HCT116 (cell line): ENCODE results near the gene AGPAT3. TPM values are rescaled to one million over a fixed set of nuclear protein-coding genes. Genes with fewer than 3 reads are reported as not detected.

ENCODE experiments used
- ATAC-seq: fragments of 200-7000 bp; cut with Tn5 transposase; 2 replicates; pipeline ENCODE4 v1.9.1; 2020; ENCODE audit warnings: mild to moderate bottlenecking, moderate library complexity
- BruUV-seq: library from RNA; stranded (reverse); fragments of 400-500 nt; replicated peaks from 2 replicates; lab custom pipeline; 2021; lab: Mats Ljungman, UMichigan
- CTCF ChIA-PET: fragments of 300-600 bp; sonication (Branson Sonifier 250); formaldehyde crosslinking; loops from one replicate; lab custom pipeline; 2021; ENCODE audit warnings: antibody characterized with exemption; lab: Charles Lee
- POLR2A ChIA-PET: fragments of 300-600, 350-600 bp; sonication (Branson Sonifier 250); formaldehyde crosslinking; loops from one replicate; lab custom pipeline; 2021; ENCODE audit warnings: antibody characterized with exemption; lab: Charles Lee
- RAD21 ChIA-PET, 2 experiments: fragments of 300-600 bp; sonication (Branson Sonifier 250); formaldehyde crosslinking; loops; one replicate each; lab custom pipeline; 2023; ENCODE audit warnings: low total read pairs in 2 of 2; ENCODE audit not compliant: uncharacterized antibody in 2 of 2, unreplicated experiment in 2 of 2, low non-redundant PET in 1 of 2; lab: Charles Lee
- DNase-seq: peaks from one replicate; pipeline ENCODE4 v3.0.0-alpha.2; 2010; ENCODE audit warnings: low read depth, low spot score
- H2AFZ ChIP-seq: fragments of 200-600 bp; shearing (Covaris generic), sonication (generic); 2 replicates; pipeline ENCODE4 v1.6.1; 2017; ENCODE audit warnings: low read depth, mixed run types, mixed read lengths, antibody characterized with exemption, low read length; ENCODE audit not compliant: poor library complexity, severe bottlenecking
- H3K27ac ChIP-seq: 2 replicates; pipeline ENCODE4 v1.5.1; 2012; ENCODE audit warnings: low read depth, low read length
- H3K27me3 ChIP-seq: fragments of 200-600 bp; sonication (generic); 2 replicates; pipeline ENCODE4 v1.6.1; 2016; ENCODE audit warnings: mixed run types, low read length, mixed read lengths; ENCODE audit not compliant: insufficient read depth
- H3K36me3 ChIP-seq, 2 experiments: fragments of 200-500 bp in 1 of 2; fragments of 200-600 bp in 1 of 2; sonication (Bioruptor generic) in 1 of 2; sonication (generic) in 1 of 2; 2 replicates each; pipeline versions ENCODE4 v1.5.1 to v1.6.1; 2014 to 2016; ENCODE audit warnings: low read length in 2 of 2, inconsistent platforms in 1 of 2, mixed read lengths in 1 of 2, mixed run types in 1 of 2; ENCODE audit not compliant: insufficient read depth in 2 of 2, control insufficient read depth in 1 of 2
- H3K4me1 ChIP-seq, 2 experiments: fragments of 200-600 bp in 1 of 2; sonication (generic) in 1 of 2; 2 replicates each; pipeline versions ENCODE4 v1.5.1 to v1.6.1; 2012 to 2017; ENCODE audit warnings: low read length in 2 of 2, inconsistent platforms in 1 of 2, mild to moderate bottlenecking in 1 of 2, mixed read lengths in 1 of 2, mixed run types in 1 of 2, moderate library complexity in 1 of 2; ENCODE audit not compliant: insufficient read depth in 2 of 2, control insufficient read depth in 1 of 2
- H3K4me2 ChIP-seq: fragments of 200-600 bp; sonication (generic); 2 replicates; pipeline ENCODE4 v1.6.1; 2017; ENCODE audit warnings: mixed run types, low read length, mixed read lengths
- H3K4me3 ChIP-seq, 2 experiments: fragments of 200-600 bp in 1 of 2; sonication (generic) in 1 of 2; replicated peaks in 1 of 2; 2 replicates each; pipeline ENCODE4 v1.5.1; 2011 to 2016; ENCODE audit warnings: low read length in 2 of 2, control low read depth in 1 of 2, low read depth in 1 of 2, mild to moderate bottlenecking in 1 of 2, mixed read lengths in 1 of 2, mixed run types in 1 of 2
- H3K79me2 ChIP-seq: fragments of 200-600 bp; sonication (generic); 2 replicates; pipeline ENCODE4 v1.6.1; 2017; ENCODE audit warnings: mild to moderate bottlenecking, mixed run types, low read length, moderate library complexity, mixed read lengths; ENCODE audit not compliant: insufficient read depth
- H3K9ac ChIP-seq: fragments of 200-600 bp; sonication (generic); 2 replicates; pipeline ENCODE4 v1.6.1; 2016; ENCODE audit warnings: low read length, mixed read lengths
- H3K9me2 ChIP-seq: fragments of 200-600 bp; sonication (generic), shearing (Covaris generic); 2 replicates; pipeline ENCODE4 v1.6.1; 2017; ENCODE audit warnings: mixed run types, mild to moderate bottlenecking, moderate library complexity; ENCODE audit not compliant: insufficient read depth
- H3K9me3 ChIP-seq, 2 experiments: fragments of 200-500 bp in 1 of 2; fragments of 200-600 bp in 1 of 2; sonication (Bioruptor generic) in 1 of 2; sonication (generic) in 1 of 2; 2 replicates each; pipeline ENCODE4 v1.6.1; 2014 to 2017; ENCODE audit warnings: low read length in 2 of 2, mixed read lengths in 2 of 2, inconsistent platforms in 1 of 2, low read depth in 1 of 2, mild to moderate bottlenecking in 1 of 2, mixed run types in 1 of 2, moderate library complexity in 1 of 2; ENCODE audit not compliant: control insufficient read depth in 1 of 2, insufficient read depth in 1 of 2
- H4K20me1 ChIP-seq: fragments of 200-600 bp; sonication (generic), shearing (Covaris generic); 2 replicates; pipeline ENCODE4 v1.6.1; 2017; ENCODE audit warnings: mixed run types, mild to moderate bottlenecking, moderate library complexity; ENCODE audit not compliant: insufficient read depth
- JUND ChIP-seq: IDR thresholded peaks from 2 replicates; pipeline ENCODE4 v1.6.1; 2012
- SP1 ChIP-seq: IDR thresholded peaks from 2 replicates; pipeline ENCODE4 v1.6.1; 2012; ENCODE audit warnings: low read depth
- intact Hi-C: fragments of 100-400 bp; cut with micrococcal nuclease; formaldehyde crosslinking; loops from 2 replicates; pipeline ENCODE4 v1.10.0; 2022
- total RNA-seq: library from RNA; stranded (reverse); gene quantifications from one replicate; pipeline ENCODE4 v1.2.1, GENCODE V29; 2021; ENCODE audit not compliant: unreplicated experiment
- TF ChIP-seq, protein P1 (sequence below): IDR thresholded peaks from 2 replicates; pipeline ENCODE4 v1.6.1; 2012; ENCODE audit warnings: low read depth
- TF ChIP-seq, protein P2 (sequence below): IDR thresholded peaks from 2 replicates; pipeline ENCODE4 v1.6.1; 2011; ENCODE audit warnings: mild to moderate bottlenecking, low read length, moderate library complexity; ENCODE audit not compliant: insufficient replicate concordance; ENCODE audit errors: extremely low read depth
- TF ChIP-seq, protein P3 (sequence below): IDR thresholded peaks from 2 replicates; pipeline ENCODE4 v1.6.1; 2012

The AGPAT3 gene
- total RNA-seq, 1 experiment from 2014 or later = 54.1 TPM

DNA sequence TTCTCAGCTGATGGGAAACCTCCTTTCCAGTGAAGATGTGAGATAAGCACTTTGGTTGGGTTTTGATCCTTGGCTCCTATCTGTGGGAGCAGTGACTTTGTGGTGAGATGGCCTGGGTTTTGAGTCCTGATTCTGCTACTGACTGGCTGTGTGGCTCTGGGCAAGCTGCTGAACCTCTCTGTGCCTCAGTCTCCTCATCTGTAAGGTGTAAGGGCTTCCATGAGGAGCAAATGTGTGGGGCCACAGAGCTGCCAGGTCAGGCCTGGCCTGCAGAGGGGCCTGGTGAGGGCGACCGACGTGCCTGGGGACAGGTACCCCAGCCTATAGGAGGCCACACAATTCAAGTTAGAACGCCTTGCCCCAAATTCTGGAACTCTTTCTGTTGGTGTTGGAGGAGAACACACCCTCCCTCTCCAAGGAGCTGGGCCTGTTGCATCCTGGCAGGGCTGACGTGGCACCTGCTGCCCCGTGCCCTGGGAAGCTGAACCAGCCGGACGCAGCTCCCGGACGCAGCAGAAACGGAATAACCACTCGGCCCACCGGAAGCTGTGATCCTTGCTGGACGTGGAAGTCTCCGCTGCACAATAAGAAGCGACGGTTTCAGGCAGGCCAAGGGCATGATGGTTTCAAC lies 62.7 kb downstream of the AGPAT3 start:
- H3K4me2 ChIP-seq = no peak overlapping the region
- ChIA-PET CTCF (no interaction called here), RAD21 (no interaction called here), POLR2A (no interaction called here)
- H3K27ac ChIP-seq = no peak overlapping the region
- H4K20me1 ChIP-seq = no peaks in the 10 kb centered on the region
- DNase-seq (no peak), ATAC-seq (no peak)
- BruUV-seq = no TSS peak
- H3K4me1 ChIP-seq = no peaks in the 10 kb centered on the region
- intact Hi-C loops = no loop called here
- H3K9ac ChIP-seq = no peak overlapping the region
- TF ChIP-seq, protein P1, sequence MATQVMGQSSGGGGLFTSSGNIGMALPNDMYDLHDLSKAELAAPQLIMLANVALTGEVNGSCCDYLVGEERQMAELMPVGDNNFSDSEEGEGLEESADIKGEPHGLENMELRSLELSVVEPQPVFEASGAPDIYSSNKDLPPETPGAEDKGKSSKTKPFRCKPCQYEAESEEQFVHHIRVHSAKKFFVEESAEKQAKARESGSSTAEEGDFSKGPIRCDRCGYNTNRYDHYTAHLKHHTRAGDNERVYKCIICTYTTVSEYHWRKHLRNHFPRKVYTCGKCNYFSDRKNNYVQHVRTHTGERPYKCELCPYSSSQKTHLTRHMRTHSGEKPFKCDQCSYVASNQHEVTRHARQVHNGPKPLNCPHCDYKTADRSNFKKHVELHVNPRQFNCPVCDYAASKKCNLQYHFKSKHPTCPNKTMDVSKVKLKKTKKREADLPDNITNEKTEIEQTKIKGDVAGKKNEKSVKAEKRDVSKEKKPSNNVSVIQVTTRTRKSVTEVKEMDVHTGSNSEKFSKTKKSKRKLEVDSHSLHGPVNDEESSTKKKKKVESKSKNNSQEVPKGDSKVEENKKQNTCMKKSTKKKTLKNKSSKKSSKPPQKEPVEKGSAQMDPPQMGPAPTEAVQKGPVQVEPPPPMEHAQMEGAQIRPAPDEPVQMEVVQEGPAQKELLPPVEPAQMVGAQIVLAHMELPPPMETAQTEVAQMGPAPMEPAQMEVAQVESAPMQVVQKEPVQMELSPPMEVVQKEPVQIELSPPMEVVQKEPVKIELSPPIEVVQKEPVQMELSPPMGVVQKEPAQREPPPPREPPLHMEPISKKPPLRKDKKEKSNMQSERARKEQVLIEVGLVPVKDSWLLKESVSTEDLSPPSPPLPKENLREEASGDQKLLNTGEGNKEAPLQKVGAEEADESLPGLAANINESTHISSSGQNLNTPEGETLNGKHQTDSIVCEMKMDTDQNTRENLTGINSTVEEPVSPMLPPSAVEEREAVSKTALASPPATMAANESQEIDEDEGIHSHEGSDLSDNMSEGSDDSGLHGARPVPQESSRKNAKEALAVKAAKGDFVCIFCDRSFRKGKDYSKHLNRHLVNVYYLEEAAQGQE = no peak
- no peak for TF ChIP-seq SP1
- TF ChIP-seq, protein P2, sequence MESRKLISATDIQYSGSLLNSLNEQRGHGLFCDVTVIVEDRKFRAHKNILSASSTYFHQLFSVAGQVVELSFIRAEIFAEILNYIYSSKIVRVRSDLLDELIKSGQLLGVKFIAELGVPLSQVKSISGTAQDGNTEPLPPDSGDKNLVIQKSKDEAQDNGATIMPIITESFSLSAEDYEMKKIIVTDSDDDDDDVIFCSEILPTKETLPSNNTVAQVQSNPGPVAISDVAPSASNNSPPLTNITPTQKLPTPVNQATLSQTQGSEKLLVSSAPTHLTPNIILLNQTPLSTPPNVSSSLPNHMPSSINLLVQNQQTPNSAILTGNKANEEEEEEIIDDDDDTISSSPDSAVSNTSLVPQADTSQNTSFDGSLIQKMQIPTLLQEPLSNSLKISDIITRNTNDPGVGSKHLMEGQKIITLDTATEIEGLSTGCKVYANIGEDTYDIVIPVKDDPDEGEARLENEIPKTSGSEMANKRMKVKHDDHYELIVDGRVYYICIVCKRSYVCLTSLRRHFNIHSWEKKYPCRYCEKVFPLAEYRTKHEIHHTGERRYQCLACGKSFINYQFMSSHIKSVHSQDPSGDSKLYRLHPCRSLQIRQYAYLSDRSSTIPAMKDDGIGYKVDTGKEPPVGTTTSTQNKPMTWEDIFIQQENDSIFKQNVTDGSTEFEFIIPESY = no peak
- no peak for TF ChIP-seq JUND
- TF ChIP-seq, protein P3, sequence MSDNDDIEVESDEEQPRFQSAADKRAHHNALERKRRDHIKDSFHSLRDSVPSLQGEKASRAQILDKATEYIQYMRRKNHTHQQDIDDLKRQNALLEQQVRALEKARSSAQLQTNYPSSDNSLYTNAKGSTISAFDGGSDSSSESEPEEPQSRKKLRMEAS = no peak
- no peaks in the 10 kb centered on the region for H3K27me3 ChIP-seq
- H3K36me3 ChIP-seq = no peaks in the 10 kb centered on the region; a peak in 1 of 4 replicates
- H3K9me3 ChIP-seq = no peaks in the 10 kb centered on the region
- H3K9me2 ChIP-seq = no peaks in the 10 kb centered on the region
- H3K4me3 ChIP-seq = no peak overlapping the region
- H3K79me2 ChIP-seq = no peaks in the 10 kb centered on the region; the same call in 1 of the 2 replicates
- no peak overlapping the region for H2AFZ ChIP-seq
